IMR-90 (cell line): ENCODE results near the gene FBXW2. TPM values are rescaled to one million over a fixed set of nuclear protein-coding genes. Genes with fewer than 3 reads are reported as not detected.

Experiments
- ATAC-seq: fragments of 200-7000 bp; cut with Tn5 transposase; 2 replicates; pipeline ENCODE4 v1.9.1; 2020; ENCODE audit warnings: low read depth, mild to moderate bottlenecking, moderate library complexity
- BruUV-seq: library from RNA; stranded (reverse); fragments of 400-500 nt; replicated peaks from 2 replicates; lab custom pipeline; 2021; lab: Mats Ljungman, UMichigan
- CTCF ChIA-PET: fragments of 300-600 bp; formaldehyde crosslinking; extraction: SDS; loops from one replicate; lab custom pipeline; 2021; ENCODE audit warnings: antibody characterized with exemption; lab: Yijun Ruan, JAX
- POLR2A ChIA-PET: fragments of 300-600 bp; sonication (Branson Sonifier 250); formaldehyde crosslinking; loops from one replicate; lab custom pipeline; 2022; ENCODE audit warnings: antibody characterized with exemption; ENCODE audit not compliant: unreplicated experiment; lab: Charles Lee
- DNase-seq: peaks from one replicate; pipeline ENCODE4 v3.0.0; 2013
- H2AFZ ChIP-seq: replicated peaks from 2 replicates; pipeline ENCODE3; 2013; ENCODE audit warnings: low read length, mild to moderate bottlenecking; ENCODE audit not compliant: poor library complexity
- H2AK5ac ChIP-seq: 2 replicates; pipeline ENCODE4 v1.6.1; 2013; ENCODE audit warnings: low read depth, low read length, inconsistent platforms
- H2AK9ac ChIP-seq: replicated peaks from 2 replicates; pipeline ENCODE3; 2013; ENCODE audit warnings: mild to moderate bottlenecking, low read depth, low read length, moderate library complexity; ENCODE audit not compliant: poor library complexity
- H2BK120ac ChIP-seq: 2 replicates; pipeline ENCODE4 v1.6.1; 2013; ENCODE audit warnings: low read depth, low read length, inconsistent platforms
- H2BK15ac ChIP-seq: 3 replicates; pipeline ENCODE4 v1.6.1; 2013; ENCODE audit warnings: low read depth, low read length, inconsistent platforms
- H2BK20ac ChIP-seq: 2 replicates; pipeline ENCODE4 v1.6.1; 2013; ENCODE audit warnings: low read depth, mild to moderate bottlenecking, inconsistent platforms, low read length, moderate library complexity
- H2BK5ac ChIP-seq: 2 replicates; pipeline ENCODE4 v1.6.1; 2013; ENCODE audit warnings: mild to moderate bottlenecking, low read depth, low read length, inconsistent platforms; ENCODE audit not compliant: poor library complexity, severe bottlenecking
- H3K14ac ChIP-seq: replicated peaks from 2 replicates; pipeline ENCODE4 v1.6.1; 2013; ENCODE audit warnings: low read depth, low read length, inconsistent platforms
- H3K18ac ChIP-seq: 2 replicates; pipeline ENCODE4 v1.6.1; 2013; ENCODE audit warnings: low read depth, low read length, control low read depth
- H3K23ac ChIP-seq: 2 replicates; pipeline ENCODE4 v1.6.1; 2013; ENCODE audit warnings: low read depth, low read length, inconsistent platforms
- H3K27ac ChIP-seq: 2 replicates; pipeline ENCODE4 v1.5.1; 2013; ENCODE audit warnings: mild to moderate bottlenecking, control low read depth, low read length; ENCODE audit not compliant: insufficient read depth
- H3K27me3 ChIP-seq: 2 replicates; pipeline ENCODE4 v1.6.1; 2013; ENCODE audit warnings: low read length; ENCODE audit not compliant: control insufficient read depth, insufficient read depth
- H3K36me3 ChIP-seq: 2 replicates; pipeline ENCODE4 v1.6.1; 2013; ENCODE audit warnings: low read length, mixed read lengths; ENCODE audit not compliant: control insufficient read depth, insufficient read depth
- H3K4ac ChIP-seq: 2 replicates; pipeline ENCODE4 v1.6.1; 2013; ENCODE audit warnings: low read depth, low read length, inconsistent platforms
- H3K4me1 ChIP-seq: 2 replicates; pipeline ENCODE4 v1.6.1; 2013; ENCODE audit warnings: low read length, mixed read lengths; ENCODE audit not compliant: control insufficient read depth, insufficient read depth
- H3K4me2 ChIP-seq: 2 replicates; pipeline ENCODE4 v1.6.1; 2013; ENCODE audit warnings: low read depth, mild to moderate bottlenecking, control low read depth, low read length, moderate library complexity
- H3K4me3 ChIP-seq: 2 replicates; pipeline ENCODE4 v1.5.1; 2013; ENCODE audit warnings: low read depth, mild to moderate bottlenecking, control low read depth, low read length, moderate library complexity; ENCODE audit not compliant: insufficient read depth
- H3K56ac ChIP-seq: 2 replicates; pipeline ENCODE4 v1.6.1; 2013; ENCODE audit warnings: low read length, inconsistent platforms; ENCODE audit not compliant: insufficient read depth; ENCODE audit errors: extremely low read depth
- H3K79me1 ChIP-seq, 2 experiments: 2 replicates each; pipeline ENCODE4 v1.6.1; 2013; ENCODE audit warnings: low read length in 2 of 2, inconsistent platforms in 1 of 2, low read depth in 1 of 2
- H3K9ac ChIP-seq: 2 replicates; pipeline ENCODE4 v1.6.1; 2013; ENCODE audit warnings: low read depth, low read length, control low read depth
- H3K9me1 ChIP-seq: 2 replicates; pipeline ENCODE4 v1.6.1; 2013; ENCODE audit warnings: low read length, inconsistent platforms; ENCODE audit not compliant: insufficient read depth
- H3K9me3 ChIP-seq: 2 replicates; pipeline ENCODE4 v1.6.1; 2013; ENCODE audit warnings: low read length; ENCODE audit not compliant: control insufficient read depth, insufficient read depth
- H4K20me1 ChIP-seq: 2 replicates; pipeline ENCODE4 v1.6.1; 2013; ENCODE audit warnings: low read length, inconsistent platforms; ENCODE audit not compliant: insufficient read depth
- H4K5ac ChIP-seq: 2 replicates; pipeline ENCODE4 v1.6.1; 2013; ENCODE audit warnings: mild to moderate bottlenecking, low read depth, low read length, control low read depth
- H4K8ac ChIP-seq, 2 experiments: 2 replicates each; pipeline ENCODE4 v1.6.1; 2013; ENCODE audit warnings: low read depth in 2 of 2, low read length in 2 of 2, control low read depth in 1 of 2, inconsistent platforms in 1 of 2
- H4K91ac ChIP-seq: 2 replicates; pipeline ENCODE4 v1.6.1; 2013; ENCODE audit warnings: low read depth, low read length, inconsistent platforms; ENCODE audit not compliant: insufficient read depth
- BHLHE40 ChIP-seq: fragments of 150-350 bp; IDR thresholded peaks from 2 replicates; pipeline ENCODE4 v1.6.1; 2016; ENCODE audit warnings: mild to moderate bottlenecking, low read depth, low read length
- CEBPB ChIP-seq: IDR thresholded peaks from 2 replicates; pipeline ENCODE4 v1.6.1; 2012; ENCODE audit warnings: low read depth, low read length, improper control_type of control experiment
- CHD1 ChIP-seq: IDR thresholded peaks from 2 replicates; pipeline ENCODE4 v1.6.1; 2012; ENCODE audit warnings: low read depth, low read length, improper control_type of control experiment
- CTCF ChIP-seq: conservative IDR thresholded peaks from 2 replicates; pipeline ENCODE4 v1.5.1; 2012; ENCODE audit warnings: mild to moderate bottlenecking, low read depth, low read length, improper control_type of control experiment
- ELK1 ChIP-seq: fragments of 150-350 bp; IDR thresholded peaks from 2 replicates; pipeline ENCODE4 v1.6.1; 2016; ENCODE audit warnings: low read depth, mild to moderate bottlenecking, low read length, moderate library complexity, borderline replicate concordance
- MAFK ChIP-seq: IDR thresholded peaks from 2 replicates; pipeline ENCODE4 v1.6.1; 2012; ENCODE audit warnings: low read depth, low read length, improper control_type of control experiment
- MXI1 ChIP-seq: IDR thresholded peaks from 2 replicates; pipeline ENCODE4 v1.6.1; 2012; ENCODE audit warnings: low read depth, mild to moderate bottlenecking, low read length, moderate library complexity, borderline replicate concordance
- NFE2L2 ChIP-seq: fragments of 150-350 bp; IDR thresholded peaks from 2 replicates; pipeline ENCODE4 v1.6.1; 2016; ENCODE audit warnings: low read depth, mild to moderate bottlenecking, low read length
- POLR2A ChIP-seq: IDR thresholded peaks from 2 replicates; pipeline ENCODE4 v1.6.1; 2012; ENCODE audit warnings: mild to moderate bottlenecking, low read depth, low read length
- RAD21 ChIP-seq: IDR thresholded peaks from 2 replicates; pipeline ENCODE4 v1.6.1; 2012; ENCODE audit warnings: low read length, improper control_type of control experiment
- RCOR1 ChIP-seq: IDR thresholded peaks from 2 replicates; pipeline ENCODE4 v1.6.1; 2012; ENCODE audit warnings: mild to moderate bottlenecking, low read length, improper control_type of control experiment; ENCODE audit not compliant: insufficient replicate concordance
- RFX5 ChIP-seq: IDR thresholded peaks from 2 replicates; pipeline ENCODE4 v1.8.0; 2012; ENCODE audit warnings: low read depth, mild to moderate bottlenecking, low read length, moderate library complexity
- SMC3 ChIP-seq: fragments of 150-350 bp; IDR thresholded peaks from 2 replicates; pipeline ENCODE4 v1.6.1; 2016; ENCODE audit warnings: low read depth, mild to moderate bottlenecking, antibody characterized with exemption, low read length, moderate library complexity
- USF2 ChIP-seq: fragments of 150-350 bp; IDR thresholded peaks from 2 replicates; pipeline ENCODE4 v1.6.1; 2017; ENCODE audit warnings: mild to moderate bottlenecking, antibody characterized with exemption, low read length, low read depth
- dilution Hi-C: fragments of 300-500 bp; cut with HindIII; formaldehyde crosslinking; loops from one replicate; pipeline ENCODE4 v1.14.3; 2018; ENCODE audit warnings: low sequenced_read_pairs; ENCODE audit not compliant: unreplicated experiment
- in situ Hi-C: fragments of 300-500 bp; cut with MboI; formaldehyde crosslinking; loops from 3 replicates; pipeline ENCODE4 v1.14.3; 2019; ENCODE audit warnings: low sequenced_read_pairs, inconsistent platforms, mixed read lengths
- intact Hi-C: fragments of 100-400 bp; cut with micrococcal nuclease; formaldehyde crosslinking; loops from 2 replicates; pipeline ENCODE4 v1.10.0; 2022
- polyA plus RNA-seq, 3 experiments: library from polyadenylated mRNA; depleted of rRNA; stranded (reverse); fragments of >200 nt; gene quantifications; 2 replicates each; pipeline ENCODE4 v1.2.3, GENCODE V29; 2012; ENCODE audit warnings: low replicate concordance in 1 of 3
- total RNA-seq: library from RNA; depleted of rRNA; stranded (reverse); fragments of >200 nt; gene quantifications from 2 replicates; pipeline ENCODE4 v1.2.3, GENCODE V29; 2012

Gene FBXW2
- total and polyA plus RNA-seq, 2 of the 4 experiments (the other 2 are of a cell fraction), result 27.1 to 43.5 TPM

DNA sequence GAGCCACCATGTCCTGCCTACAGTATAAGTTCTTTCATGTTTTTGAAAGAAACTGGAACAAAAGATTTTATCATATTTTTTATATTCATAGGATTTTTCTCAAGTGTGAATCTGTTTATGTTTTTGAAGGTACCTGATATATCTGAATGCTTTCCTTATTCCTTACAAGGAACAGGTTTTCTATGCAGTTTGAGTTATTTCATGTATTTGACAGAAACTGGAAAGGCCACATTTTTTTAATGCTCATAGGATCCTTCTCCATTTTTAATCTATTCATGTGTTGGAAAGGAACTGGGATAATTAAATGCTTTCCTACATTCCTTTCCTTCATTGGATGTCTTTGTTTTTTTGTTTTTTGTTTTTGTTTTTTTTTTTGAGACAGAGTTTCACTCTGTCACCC, 15.7 kb upstream of the FBXW2 start:
- ChIA-PET POLR2A (no interaction called here), CTCF (no interaction called here)
- Histone ChIP-seq H4K91ac (no peak overlapping the region), H3K9ac (no peak overlapping the region), H2BK5ac (no peak overlapping the region), H3K36me3 (no peaks in the 10 kb centered on the region), H2BK20ac (no peak overlapping the region), H3K27ac (no peak overlapping the region), H2AK5ac (no peak overlapping the region), H3K9me1 (no peaks in the 10 kb centered on the region; the same call in 1 of the 2 replicates), H4K8ac (no peak overlapping the region), H2BK15ac (no peak overlapping the region), H3K56ac (no peak overlapping the region), H3K18ac (no peak overlapping the region), H3K79me1 (no peaks in the 10 kb centered on the region), H3K4me1 (no peaks in the 10 kb centered on the region), H3K27me3 (no peaks in the 10 kb centered on the region), H3K4me2 (no peak overlapping the region), H3K4me3 (no peak overlapping the region), H2AK9ac (no peak overlapping the region), H3K9me3 (peaks cover 15% of the 10 kb centered on the region), H2AFZ (no peak overlapping the region), H3K4ac (no peak overlapping the region), H4K20me1 (no peaks in the 10 kb centered on the region), H3K14ac (no peak overlapping the region), H3K23ac (no peak overlapping the region), H2BK120ac (no peak overlapping the region), H4K5ac (no peak overlapping the region)
- intact Hi-C loops, result no loop called here
- dilution Hi-C loops, result no loop called here
- TF ChIP-seq MAFK, result no peak
- no peak for TF ChIP-seq RFX5
- TF ChIP-seq ELK1, result no peak
- TF ChIP-seq RAD21, result no peak
- TF ChIP-seq CTCF, result no peak
- TF ChIP-seq MXI1, result no peak
- TF ChIP-seq RCOR1, result no peak
- no peak for TF ChIP-seq CHD1
- TF ChIP-seq POLR2A, result no peak
- no peak for TF ChIP-seq NFE2L2
- no peak for TF ChIP-seq CEBPB
- TF ChIP-seq USF2, result no peak
- TF ChIP-seq SMC3, result no peak
- no peak for TF ChIP-seq BHLHE40
- ATAC-seq (no peak), DNase-seq (no peak)
- in situ Hi-C loops, result no loop called here
- no TSS peak for BruUV-seq
